Osteocyte (in vitro differentiated cells): ENCODE measurements around the gene SCIN. TPM values are rescaled to one million over a fixed set of nuclear protein-coding genes. Genes with fewer than 3 reads are reported as not detected.
A peak's percentile ranks its signal among the peaks of the same experiment; 100 is the strongest.
"Not testable (repeated sequence)": the region's sequence is repeated elsewhere in the genome, so short reads cannot be mapped to it uniquely, and the experiment has no call there.

ENCODE experiments used
- DNase-seq: peaks from one replicate; pipeline ENCODE4 v3.0.0; 2021; ENCODE audit warnings: mixed read lengths; ENCODE audit not compliant: unreplicated experiment; ENCODE audit errors: extremely low spot score
- H3K27ac Mint-ChIP-seq: one replicate; pipeline ENCODE4 v1.8.0; 2021; ENCODE audit warnings: mild to moderate bottlenecking, mixed read lengths; ENCODE audit not compliant: unreplicated experiment
- H3K27me3 Mint-ChIP-seq: one replicate; pipeline ENCODE4 v1.8.0; 2021; ENCODE audit warnings: mixed read lengths; ENCODE audit not compliant: unreplicated experiment
- H3K36me3 Mint-ChIP-seq: one replicate; pipeline ENCODE4 v1.8.0; 2021; ENCODE audit warnings: mixed read lengths; ENCODE audit not compliant: unreplicated experiment
- H3K4me1 Mint-ChIP-seq: one replicate; pipeline ENCODE4 v1.8.0; 2021; ENCODE audit warnings: mixed read lengths; ENCODE audit not compliant: unreplicated experiment
- H3K4me3 Mint-ChIP-seq: one replicate; pipeline ENCODE4 v1.8.0; 2021; ENCODE audit warnings: mild to moderate bottlenecking, moderate library complexity, mixed read lengths; ENCODE audit not compliant: unreplicated experiment
- H3K9me3 Mint-ChIP-seq: one replicate; pipeline ENCODE4 v1.8.0; 2021; ENCODE audit warnings: mixed read lengths; ENCODE audit not compliant: unreplicated experiment
- CTCF ChIP-seq: fragments of 200-600 bp; sonication (generic); IDR thresholded peaks from 2 replicates; pipeline ENCODE4 v1.5.0; 2021; ENCODE audit warnings: antibody characterized with exemption, mild to moderate bottlenecking, moderate library complexity
- total RNA-seq: library from RNA; stranded (reverse); gene quantifications from 2 replicates; pipeline ENCODE4 v1.2.1, GENCODE V29; 2021

The SCIN gene
- total RNA-seq, 1 donor from 2014 or later = 1.6 TPM

DNA sequence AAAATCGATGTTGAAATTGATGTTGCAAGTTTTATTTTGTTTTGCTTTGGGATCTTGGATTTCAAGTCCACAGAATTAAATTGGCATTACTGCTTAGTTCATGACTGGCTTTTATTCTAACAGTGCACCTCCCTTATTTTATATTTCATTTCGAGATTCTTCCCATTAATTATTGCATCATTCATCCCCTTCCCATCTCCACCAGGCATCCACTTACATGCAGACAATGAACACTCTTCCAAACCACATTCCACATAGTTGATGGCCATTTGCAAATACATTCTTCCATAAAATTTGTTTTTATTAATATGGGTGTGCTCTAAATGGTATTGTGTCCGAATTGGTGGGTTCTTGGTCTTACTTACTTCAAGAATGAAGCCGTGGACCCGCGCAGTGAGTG lies 15.6 kb upstream of the SCIN start:
- Mint-ChIP-seq H3K27me3 (no peaks in the 10 kb centered on the region), H3K27ac (no peak overlapping the region)

DNA sequence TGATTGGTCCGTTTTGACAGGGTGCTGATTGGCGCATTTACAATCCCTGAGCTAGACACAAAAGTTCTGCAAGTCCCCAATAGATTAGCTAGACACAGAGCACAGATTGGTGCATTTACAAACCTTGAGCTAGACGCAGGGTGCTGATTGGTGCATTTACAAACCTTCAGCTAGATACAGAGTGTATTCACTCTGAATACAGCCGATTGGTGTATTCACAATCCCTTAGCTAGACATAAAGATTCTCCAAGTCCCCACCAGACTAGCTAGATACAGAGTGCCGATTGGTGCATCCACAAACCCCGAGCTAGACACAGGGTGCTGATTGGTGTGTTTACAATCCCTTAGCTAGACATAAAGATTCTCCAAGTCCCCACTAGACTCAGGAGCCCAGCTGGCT lies 14.8 kb upstream of the SCIN start:
- not testable (repeated sequence) for DNase-seq, H3K4me1 Mint-ChIP-seq, H3K36me3 Mint-ChIP-seq, H3K27ac Mint-ChIP-seq, H3K4me3 Mint-ChIP-seq, H3K27me3 Mint-ChIP-seq, H3K9me3 Mint-ChIP-seq

More for the DNA sequence above, 15.6 kb upstream of the SCIN start:
- Mint-ChIP-seq H3K9me3 (peaks cover 4% of the 10 kb centered on the region), H3K4me3 (no peak overlapping the region), H3K4me1 (peaks cover 3% of the 10 kb centered on the region), H3K36me3 (no peaks in the 10 kb centered on the region)
- TF ChIP-seq CTCF = no peak
- no peak for DNase-seq

DNA sequence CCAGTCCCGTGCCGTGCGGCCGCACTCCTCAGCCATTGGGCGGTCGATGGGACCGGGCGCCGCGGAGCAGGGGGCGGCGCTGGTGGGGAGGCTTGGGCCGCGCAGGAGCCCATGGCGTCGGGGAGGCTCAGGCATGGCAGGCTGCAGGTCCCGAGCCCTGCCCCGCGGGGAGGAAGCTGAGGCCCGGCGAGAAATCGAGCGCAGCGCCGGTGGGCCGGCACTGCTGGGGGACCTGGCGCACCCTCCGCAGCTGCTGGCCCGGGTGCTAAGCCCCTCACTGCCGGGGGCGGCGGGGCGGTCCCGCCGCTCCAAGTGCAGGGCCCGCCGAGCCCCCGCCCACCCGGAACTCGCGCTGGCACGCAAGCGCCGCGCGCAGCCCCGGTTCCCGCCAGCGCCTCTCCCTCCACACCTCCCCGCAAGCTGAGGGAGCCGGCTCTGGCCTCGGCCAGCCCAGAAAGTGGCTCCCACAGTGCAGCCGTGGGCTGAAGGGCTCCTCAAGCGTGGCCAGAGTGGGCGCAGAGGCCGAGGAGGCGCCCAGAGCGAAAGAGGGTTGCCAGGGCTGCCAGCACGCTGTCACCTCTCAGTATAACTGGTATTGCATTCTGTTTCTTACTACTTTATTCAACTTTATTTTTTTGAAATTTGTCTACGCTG lies 14.3 kb upstream of the SCIN start:
- DNase-seq, H3K4me1 Mint-ChIP-seq, H3K4me3 Mint-ChIP-seq, H3K36me3 Mint-ChIP-seq, H3K27ac Mint-ChIP-seq, H3K9me3 Mint-ChIP-seq, H3K27me3 Mint-ChIP-seq: not testable (repeated sequence)

GRCh38 chr7:12557282-12557681 lies 13.2 kb upstream of the SCIN start:
- DNase-seq = no peak
- Mint-ChIP-seq H3K4me1 (peaks cover 3% of the 10 kb centered on the region), H3K36me3 (no peaks in the 10 kb centered on the region), H3K27me3 (no peaks in the 10 kb centered on the region), H3K27ac (peak overlapping the region; percentile 52), H3K9me3 (peaks cover 4% of the 10 kb centered on the region), H3K4me3 (no peak overlapping the region)
- TF ChIP-seq CTCF = no peak

GRCh38 chr7:12564996-12565764 lies 5.3 kb upstream of the SCIN start:
- no peak for TF ChIP-seq CTCF
- no peaks in the 10 kb centered on the region for H3K36me3 Mint-ChIP-seq
- H3K27me3 Mint-ChIP-seq = peaks cover 11% of the 10 kb centered on the region
- H3K4me3 Mint-ChIP-seq = no peak overlapping the region
- DNase-seq = no peak
- no peaks in the 10 kb centered on the region for H3K9me3 Mint-ChIP-seq
- peak overlapping the region; percentile 23 for H3K27ac Mint-ChIP-seq
- peaks cover 7% of the 10 kb centered on the region for H3K4me1 Mint-ChIP-seq

DNA sequence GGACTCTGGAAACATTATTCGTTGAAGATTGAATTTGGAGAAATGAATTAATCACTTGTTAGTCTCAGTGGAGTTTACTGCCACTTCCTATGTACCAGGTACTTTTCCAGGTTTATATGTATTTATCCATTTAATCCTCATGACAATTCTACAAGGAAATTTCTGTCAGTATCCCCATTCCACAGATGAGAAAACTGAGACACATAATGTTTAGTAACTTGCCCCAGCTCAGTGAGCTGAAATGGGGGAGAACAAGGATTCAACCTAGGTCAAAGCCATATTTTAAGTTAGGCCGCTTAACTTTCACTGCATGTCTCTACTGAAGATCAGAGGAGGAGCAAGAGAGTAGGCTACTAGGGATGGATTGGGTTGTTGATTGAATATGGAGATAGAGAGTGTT lies 4.6 kb upstream of the SCIN start:
- no peak for DNase-seq
- peaks cover 15% of the 10 kb centered on the region for H3K27me3 Mint-ChIP-seq
- H3K9me3 Mint-ChIP-seq = no peaks in the 10 kb centered on the region
- H3K4me1 Mint-ChIP-seq = peaks cover 14% of the 10 kb centered on the region
- no peak overlapping the region for H3K4me3 Mint-ChIP-seq
- no peak for TF ChIP-seq CTCF
- no peaks in the 10 kb centered on the region for H3K36me3 Mint-ChIP-seq
- no peak overlapping the region for H3K27ac Mint-ChIP-seq
